T-helper 1 cell treated with Interleukin-12 subunit alpha and Interleukin-12 subunit beta and Interleukin-4 antibody, amounts not matched to agents 30 μg/mL and 1 μg/mL, for 36 hours (primary cell): ENCODE measurements around the gene KRT37.
"Not testable (repeated sequence)": the region's sequence is repeated elsewhere in the genome, so short reads cannot be mapped to it uniquely, and the experiment has no call there.

ENCODE experiments used
- H3K27ac Mint-ChIP-seq: one replicate; pipeline ENCODE4 v1.8.0; 2021; ENCODE audit warnings: mild to moderate bottlenecking, mixed read lengths
- H3K27me3 Mint-ChIP-seq: one replicate; pipeline ENCODE4 v1.8.0; 2021; ENCODE audit warnings: low read depth, mixed read lengths
- H3K36me3 Mint-ChIP-seq: one replicate; pipeline ENCODE4 v1.8.0; 2021; ENCODE audit warnings: low read depth, mixed read lengths
- H3K4me1 Mint-ChIP-seq: one replicate; pipeline ENCODE4 v1.8.0; 2021; ENCODE audit warnings: low read depth, mixed read lengths
- H3K4me3 Mint-ChIP-seq: one replicate; pipeline ENCODE4 v1.8.0; 2021; ENCODE audit warnings: mild to moderate bottlenecking, moderate library complexity, mixed read lengths
- H3K9me3 Mint-ChIP-seq: one replicate; pipeline ENCODE4 v1.8.0; 2021; ENCODE audit warnings: mixed read lengths

KRT37 gene

GRCh38 chr17:41422586-41422985 lies 1.8 kb downstream of the KRT37 start:
- H3K9me3 Mint-ChIP-seq, H3K4me3 Mint-ChIP-seq, H3K36me3 Mint-ChIP-seq, H3K27ac Mint-ChIP-seq, H3K4me1 Mint-ChIP-seq, H3K27me3 Mint-ChIP-seq: not testable (repeated sequence)

- no peak overlapping the region for H3K27ac Mint-ChIP-seq
- no peak overlapping the region for H3K4me3 Mint-ChIP-seq
- no peaks in the 10 kb centered on the region for H3K4me1 Mint-ChIP-seq
- no peaks in the 10 kb centered on the region for H3K36me3 Mint-ChIP-seq
- H3K27me3 Mint-ChIP-seq = no peaks in the 10 kb centered on the region
- no peaks in the 10 kb centered on the region for H3K9me3 Mint-ChIP-seq
These were observed 2.8 kb downstream of the KRT37 start for GRCh38 chr17:41421617-41422016.

GRCh38 chr17:41421116-41421515 lies 3.3 kb downstream of the KRT37 start:
- H3K4me3 Mint-ChIP-seq = no peak overlapping the region

GRCh38 chr17:41420134-41420533 lies 4.3 kb downstream of the KRT37 start:
- H3K9me3 Mint-ChIP-seq = no peaks in the 10 kb centered on the region
- no peak overlapping the region for H3K4me3 Mint-ChIP-seq
- no peaks in the 10 kb centered on the region for H3K27me3 Mint-ChIP-seq
- no peaks in the 10 kb centered on the region for H3K4me1 Mint-ChIP-seq
- H3K36me3 Mint-ChIP-seq = no peaks in the 10 kb centered on the region
- H3K27ac Mint-ChIP-seq = no peak overlapping the region

More at GRCh38 chr17:41421116-41421515, 3.3 kb downstream of the KRT37 start:
- no peaks in the 10 kb centered on the region for H3K27me3 Mint-ChIP-seq
- H3K27ac Mint-ChIP-seq = no peak overlapping the region
- H3K9me3 Mint-ChIP-seq = no peaks in the 10 kb centered on the region
- H3K36me3 Mint-ChIP-seq = no peaks in the 10 kb centered on the region
- H3K4me1 Mint-ChIP-seq = no peaks in the 10 kb centered on the region

- Mint-ChIP-seq H3K4me1 (no peaks in the 10 kb centered on the region), H3K27ac (no peak overlapping the region), H3K36me3 (no peaks in the 10 kb centered on the region), H3K4me3 (no peak overlapping the region), H3K27me3 (no peaks in the 10 kb centered on the region), H3K9me3 (no peaks in the 10 kb centered on the region)
These were observed 4.7 kb downstream of the KRT37 start for GRCh38 chr17:41419716-41420115.

- H3K27me3 Mint-ChIP-seq = no peaks in the 10 kb centered on the region
- no peaks in the 10 kb centered on the region for H3K9me3 Mint-ChIP-seq
- no peaks in the 10 kb centered on the region for H3K4me1 Mint-ChIP-seq
- no peak overlapping the region for H3K4me3 Mint-ChIP-seq
- no peaks in the 10 kb centered on the region for H3K36me3 Mint-ChIP-seq
- no peak overlapping the region for H3K27ac Mint-ChIP-seq
These were observed 6.1 kb downstream of the KRT37 start for GRCh38 chr17:41418116-41418860.

GRCh38 chr17:41417576-41418015 lies 6.8 kb downstream of the KRT37 start:
- Mint-ChIP-seq H3K4me3 (no peak overlapping the region), H3K4me1 (no peaks in the 10 kb centered on the region), H3K36me3 (no peaks in the 10 kb centered on the region), H3K27me3 (no peaks in the 10 kb centered on the region), H3K27ac (no peak overlapping the region), H3K9me3 (no peaks in the 10 kb centered on the region)

GRCh38 chr17:41417127-41417526 lies 7.3 kb downstream of the KRT37 start:
- Mint-ChIP-seq H3K27ac (no peak overlapping the region), H3K4me3 (no peak overlapping the region), H3K36me3 (no peaks in the 10 kb centered on the region), H3K9me3 (no peaks in the 10 kb centered on the region), H3K27me3 (no peaks in the 10 kb centered on the region), H3K4me1 (no peaks in the 10 kb centered on the region)

- Mint-ChIP-seq H3K9me3 (no peaks in the 10 kb centered on the region), H3K27me3 (no peaks in the 10 kb centered on the region), H3K4me1 (no peaks in the 10 kb centered on the region), H3K27ac (no peak overlapping the region), H3K4me3 (no peak overlapping the region), H3K36me3 (no peaks in the 10 kb centered on the region)
These were observed 7.9 kb downstream of the KRT37 start for GRCh38 chr17:41416479-41416878.

GRCh38 chr17:41415833-41416335 lies 8.5 kb downstream of the KRT37 start:
- no peaks in the 10 kb centered on the region for H3K36me3 Mint-ChIP-seq
- H3K9me3 Mint-ChIP-seq = no peaks in the 10 kb centered on the region

GRCh38 chr17:41415411-41415810 lies 9.0 kb downstream of the KRT37 start:
- H3K36me3 Mint-ChIP-seq = no peaks in the 10 kb centered on the region
- H3K27me3 Mint-ChIP-seq = no peaks in the 10 kb centered on the region
- H3K4me1 Mint-ChIP-seq = no peaks in the 10 kb centered on the region
- no peak overlapping the region for H3K27ac Mint-ChIP-seq
- no peaks in the 10 kb centered on the region for H3K9me3 Mint-ChIP-seq
- no peak overlapping the region for H3K4me3 Mint-ChIP-seq

More at GRCh38 chr17:41415833-41416335, 8.5 kb downstream of the KRT37 start:
- no peak overlapping the region for H3K4me3 Mint-ChIP-seq
- H3K27ac Mint-ChIP-seq = no peak overlapping the region
- no peaks in the 10 kb centered on the region for H3K4me1 Mint-ChIP-seq
- no peaks in the 10 kb centered on the region for H3K27me3 Mint-ChIP-seq

GRCh38 chr17:41413982-41414381 lies 10.4 kb downstream of the KRT37 start:
- H3K4me3 Mint-ChIP-seq = no peak overlapping the region

GRCh38 chr17:41413353-41413957 lies 10.9 kb downstream of the KRT37 start:
- Mint-ChIP-seq H3K9me3 (no peaks in the 10 kb centered on the region), H3K4me1 (no peaks in the 10 kb centered on the region)

More at GRCh38 chr17:41413982-41414381, 10.4 kb downstream of the KRT37 start:
- H3K9me3 Mint-ChIP-seq = no peaks in the 10 kb centered on the region
- no peaks in the 10 kb centered on the region for H3K36me3 Mint-ChIP-seq
- no peaks in the 10 kb centered on the region for H3K4me1 Mint-ChIP-seq
- H3K27me3 Mint-ChIP-seq = no peaks in the 10 kb centered on the region
- no peak overlapping the region for H3K27ac Mint-ChIP-seq

GRCh38 chr17:41411072-41411840 lies 13.1 kb downstream of the KRT37 start:
- Mint-ChIP-seq H3K4me3 (no peak overlapping the region), H3K4me1 (no peaks in the 10 kb centered on the region), H3K27me3 (no peaks in the 10 kb centered on the region), H3K36me3 (no peaks in the 10 kb centered on the region), H3K9me3 (no peaks in the 10 kb centered on the region), H3K27ac (no peak overlapping the region)

More at GRCh38 chr17:41413353-41413957, 10.9 kb downstream of the KRT37 start:
- H3K27ac Mint-ChIP-seq = no peak overlapping the region
- no peak overlapping the region for H3K4me3 Mint-ChIP-seq
- no peaks in the 10 kb centered on the region for H3K27me3 Mint-ChIP-seq
- H3K36me3 Mint-ChIP-seq = no peaks in the 10 kb centered on the region
